SH-SY5Y (cell line): Measurements from ENCODE around the gene ZNF469.

Experiments used
- GATA2 ChIP-seq: IDR thresholded peaks from 2 replicates; pipeline ENCODE4 v1.6.1; 2011; ENCODE audit warnings: mild to moderate bottlenecking, low read depth, low read length
- GATA3 ChIP-seq: IDR thresholded peaks from 2 replicates; pipeline ENCODE4 v1.6.1; 2011; ENCODE audit warnings: low read depth, mild to moderate bottlenecking, low read length, moderate library complexity

- TF ChIP-seq GATA3: no peak
- no peak for TF ChIP-seq GATA2
These were observed 22.0 kb downstream of the ZNF469 start for GRCh38 chr16:88404769-88405168.
